Ishikawa (cell line): ENCODE data around the gene ZMYND8.

Experiments
- CEBPB ChIP-seq: IDR thresholded peaks from 2 replicates; pipeline ENCODE4 v1.6.1; 2012
- EP300 ChIP-seq: IDR thresholded peaks from 2 replicates; pipeline ENCODE4 v1.6.1; 2012; ENCODE audit warnings: borderline replicate concordance
- FOXM1 ChIP-seq: IDR thresholded peaks from 2 replicates; pipeline ENCODE4 v1.6.1; 2012; ENCODE audit warnings: low read depth, borderline replicate concordance
- MAX ChIP-seq: IDR thresholded peaks from 2 replicates; pipeline ENCODE4 v1.6.1; 2012
- NFIC ChIP-seq: IDR thresholded peaks from 2 replicates; pipeline ENCODE4 v1.6.1; 2012
- TAF1 ChIP-seq: IDR thresholded peaks from 2 replicates; pipeline ENCODE4 v1.6.1; 2012; ENCODE audit warnings: low read depth, mild to moderate bottlenecking
- TCF12 ChIP-seq: IDR thresholded peaks from 2 replicates; pipeline ENCODE4 v1.6.1; 2012; ENCODE audit warnings: low read depth
- TEAD4 ChIP-seq: IDR thresholded peaks from 2 replicates; pipeline ENCODE4 v1.6.1; 2012
- YY1 ChIP-seq: IDR thresholded peaks from 2 replicates; pipeline ENCODE4 v1.6.1; 2012; ENCODE audit warnings: low read depth
- ZBTB7A ChIP-seq: IDR thresholded peaks from 2 replicates; pipeline ENCODE4 v1.6.1; 2012; ENCODE audit warnings: low read depth
- TF ChIP-seq, protein P1 (sequence below): IDR thresholded peaks from 2 replicates; pipeline ENCODE4 v1.6.1; 2012; ENCODE audit warnings: low read depth, mild to moderate bottlenecking
- TF ChIP-seq, protein P2 (sequence below): IDR thresholded peaks from 2 replicates; pipeline ENCODE4 v1.6.1; 2012

- TF ChIP-seq TAF1 (no peak), TCF12 (no peak), EP300 (no peak), CEBPB (no peak), TEAD4 (no peak), YY1 (no peak), FOXM1 (no peak), NFIC (no peak), MAX (no peak), ZBTB7A (no peak)
- TF ChIP-seq, protein P1, sequence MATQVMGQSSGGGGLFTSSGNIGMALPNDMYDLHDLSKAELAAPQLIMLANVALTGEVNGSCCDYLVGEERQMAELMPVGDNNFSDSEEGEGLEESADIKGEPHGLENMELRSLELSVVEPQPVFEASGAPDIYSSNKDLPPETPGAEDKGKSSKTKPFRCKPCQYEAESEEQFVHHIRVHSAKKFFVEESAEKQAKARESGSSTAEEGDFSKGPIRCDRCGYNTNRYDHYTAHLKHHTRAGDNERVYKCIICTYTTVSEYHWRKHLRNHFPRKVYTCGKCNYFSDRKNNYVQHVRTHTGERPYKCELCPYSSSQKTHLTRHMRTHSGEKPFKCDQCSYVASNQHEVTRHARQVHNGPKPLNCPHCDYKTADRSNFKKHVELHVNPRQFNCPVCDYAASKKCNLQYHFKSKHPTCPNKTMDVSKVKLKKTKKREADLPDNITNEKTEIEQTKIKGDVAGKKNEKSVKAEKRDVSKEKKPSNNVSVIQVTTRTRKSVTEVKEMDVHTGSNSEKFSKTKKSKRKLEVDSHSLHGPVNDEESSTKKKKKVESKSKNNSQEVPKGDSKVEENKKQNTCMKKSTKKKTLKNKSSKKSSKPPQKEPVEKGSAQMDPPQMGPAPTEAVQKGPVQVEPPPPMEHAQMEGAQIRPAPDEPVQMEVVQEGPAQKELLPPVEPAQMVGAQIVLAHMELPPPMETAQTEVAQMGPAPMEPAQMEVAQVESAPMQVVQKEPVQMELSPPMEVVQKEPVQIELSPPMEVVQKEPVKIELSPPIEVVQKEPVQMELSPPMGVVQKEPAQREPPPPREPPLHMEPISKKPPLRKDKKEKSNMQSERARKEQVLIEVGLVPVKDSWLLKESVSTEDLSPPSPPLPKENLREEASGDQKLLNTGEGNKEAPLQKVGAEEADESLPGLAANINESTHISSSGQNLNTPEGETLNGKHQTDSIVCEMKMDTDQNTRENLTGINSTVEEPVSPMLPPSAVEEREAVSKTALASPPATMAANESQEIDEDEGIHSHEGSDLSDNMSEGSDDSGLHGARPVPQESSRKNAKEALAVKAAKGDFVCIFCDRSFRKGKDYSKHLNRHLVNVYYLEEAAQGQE, result no peak
- TF ChIP-seq, protein P2, sequence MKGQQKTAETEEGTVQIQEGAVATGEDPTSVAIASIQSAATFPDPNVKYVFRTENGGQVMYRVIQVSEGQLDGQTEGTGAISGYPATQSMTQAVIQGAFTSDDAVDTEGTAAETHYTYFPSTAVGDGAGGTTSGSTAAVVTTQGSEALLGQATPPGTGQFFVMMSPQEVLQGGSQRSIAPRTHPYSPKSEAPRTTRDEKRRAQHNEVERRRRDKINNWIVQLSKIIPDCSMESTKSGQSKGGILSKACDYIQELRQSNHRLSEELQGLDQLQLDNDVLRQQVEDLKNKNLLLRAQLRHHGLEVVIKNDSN, result no peak
Observed at GRCh38 chr20:47228654-47229053, 127.8 kb downstream of the ZMYND8 start.
